Measurements from ENCODE around the gene GALNT1. TPM values are rescaled to one million over a fixed set of nuclear protein-coding genes. Genes with fewer than 3 reads are reported as not detected.

GALNT1 gene
- total RNA-seq, 2 donors from 2014 or later: 40.2 to 50.6 TPM

GRCh38 chr18:35588122-35588521 is 6.6 kb downstream of the GALNT1 start:
- no peak for DNase-seq (ENCODE audit: low spot score)
- no peak overlapping the region for H3K4me3 ChIP-seq
- H3K4me1 ChIP-seq (replicated peaks): peaks cover 1% of the 10 kb centered on the region
- intact Hi-C loops (cut with DNase I): no loop called here
- no peak overlapping the region for H3K27ac ChIP-seq
- no peaks in the 10 kb centered on the region for H3K27me3 ChIP-seq (replicated peaks; ENCODE audit: insufficient read depth)
- TF ChIP-seq POLR2A (IDR thresholded peaks at IDR 0.05) (no peak), CTCF (IDR thresholded peaks at IDR 0.05) (no peak), POLR2AphosphoS5 (IDR thresholded peaks at IDR 0.05) (no peak)
- H3K9me3 ChIP-seq: no peaks in the 10 kb centered on the region
- no peaks in the 10 kb centered on the region for H3K36me3 ChIP-seq
- WGBS: 91% methylated on average over 4 of the region's 4 CpGs

- H3K27ac ChIP-seq: no peak overlapping the region
- DNase-seq (ENCODE audit: low spot score): no peak
- no peaks in the 10 kb centered on the region for H3K4me1 ChIP-seq (replicated peaks)
- H3K36me3 ChIP-seq: no peaks in the 10 kb centered on the region
- TF ChIP-seq POLR2AphosphoS5 (IDR thresholded peaks at IDR 0.05) (no peak), CTCF (IDR thresholded peaks at IDR 0.05) (no peak), POLR2A (IDR thresholded peaks at IDR 0.05) (no peak)
- 88% methylated on average over 6 of the region's 6 CpGs for WGBS
- no peak overlapping the region for H3K4me3 ChIP-seq
- H3K9me3 ChIP-seq: no peaks in the 10 kb centered on the region
- intact Hi-C loops (cut with DNase I): no loop called here
- no peaks in the 10 kb centered on the region for H3K27me3 ChIP-seq (replicated peaks; ENCODE audit: insufficient read depth)
Observed at GRCh38 chr18:35588995-35589394, 7.5 kb downstream of the GALNT1 start.

GRCh38 chr18:35589546-35589945 is 8.0 kb downstream of the GALNT1 start:
- whole genome bisulfite sequencing: 100% methylated on average over 1 of the region's 1 CpG
- Histone ChIP-seq H3K27me3 (replicated peaks; ENCODE audit: insufficient read depth) (no peaks in the 10 kb centered on the region), H3K4me3 (no peak overlapping the region), H3K36me3 (no peaks in the 10 kb centered on the region), H3K27ac (no peak overlapping the region), H3K9me3 (no peaks in the 10 kb centered on the region), H3K4me1 (replicated peaks) (no peaks in the 10 kb centered on the region)
- DNase-seq (ENCODE audit: low spot score): no peak
- TF ChIP-seq POLR2AphosphoS5 (IDR thresholded peaks at IDR 0.05): no peak
- no peak for TF ChIP-seq POLR2A (IDR thresholded peaks at IDR 0.05)
- TF ChIP-seq CTCF (IDR thresholded peaks at IDR 0.05): no peak
- intact Hi-C loops (cut with DNase I): no loop called here

GRCh38 chr18:35590935-35591334 is 9.4 kb downstream of the GALNT1 start:
- WGBS: 96% methylated on average over 1 of the region's 1 CpG
- Histone ChIP-seq H3K27me3 (replicated peaks; ENCODE audit: insufficient read depth) (no peaks in the 10 kb centered on the region), H3K4me3 (no peak overlapping the region), H3K9me3 (no peaks in the 10 kb centered on the region), H3K4me1 (replicated peaks) (no peaks in the 10 kb centered on the region), H3K27ac (no peak overlapping the region), H3K36me3 (no peaks in the 10 kb centered on the region)
- no peak for DNase-seq (ENCODE audit: low spot score)
- intact Hi-C loops (cut with DNase I): no loop called here
- TF ChIP-seq CTCF (IDR thresholded peaks at IDR 0.05) (no peak), POLR2A (IDR thresholded peaks at IDR 0.05) (no peak), POLR2AphosphoS5 (IDR thresholded peaks at IDR 0.05) (no peak)

GRCh38 chr18:35592298-35592697 is 10.8 kb downstream of the GALNT1 start:
- intact Hi-C loops (cut with DNase I): no loop called here
- Histone ChIP-seq H3K36me3 (no peaks in the 10 kb centered on the region), H3K4me1 (replicated peaks) (no peaks in the 10 kb centered on the region), H3K4me3 (no peak overlapping the region), H3K27me3 (replicated peaks; ENCODE audit: insufficient read depth) (no peaks in the 10 kb centered on the region), H3K9me3 (no peaks in the 10 kb centered on the region), H3K27ac (no peak overlapping the region)
- TF ChIP-seq CTCF (IDR thresholded peaks at IDR 0.05) (no peak), POLR2A (IDR thresholded peaks at IDR 0.05) (no peak), POLR2AphosphoS5 (IDR thresholded peaks at IDR 0.05) (no peak)
- DNase-seq (ENCODE audit: low spot score): no peak

Data from prostate gland (tissue), 2 donors.